ENCODE results near the gene NRAP.

DNA sequence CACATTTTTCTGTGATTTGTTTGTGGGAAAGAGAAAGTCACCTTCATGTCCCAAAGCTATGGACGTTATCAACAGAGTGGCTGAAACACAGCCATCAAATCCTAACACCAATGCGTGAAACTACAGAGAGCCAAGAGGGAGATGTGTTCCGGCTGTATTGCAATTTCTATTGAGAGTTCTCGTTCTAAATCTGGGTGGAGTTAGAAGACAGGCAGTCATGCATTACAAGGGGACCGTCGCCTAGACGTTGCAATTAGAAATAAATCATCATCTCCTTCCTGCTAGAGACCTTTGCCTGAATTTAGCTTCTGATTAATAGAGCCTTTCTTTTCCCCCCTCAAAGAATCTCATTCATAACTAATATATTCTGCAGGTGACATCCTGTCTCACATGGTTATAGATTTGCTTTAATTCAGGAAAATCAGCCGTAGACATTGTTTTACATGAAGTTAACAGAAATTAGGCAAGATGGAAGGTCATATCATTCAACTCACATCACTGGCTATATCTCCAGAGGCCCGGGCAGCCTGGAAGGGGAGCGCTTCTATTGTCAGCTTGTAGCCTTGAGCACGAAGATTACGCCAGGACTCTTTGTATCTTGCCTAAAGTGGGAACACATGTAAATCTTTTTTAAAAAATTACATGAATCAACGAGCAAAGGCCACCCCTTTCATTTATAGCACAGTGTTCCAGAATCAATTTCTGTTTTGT lies 58.4 kb downstream of the NRAP start:
- TF ChIP-seq RAD21 (IDR thresholded peaks at IDR 0.05; ENCODE audit: low read depth) = no peak
- no peak for TF ChIP-seq YY1 (IDR thresholded peaks at IDR 0.05; ENCODE audit: low read depth)
- no peak for TF ChIP-seq EP300 (IDR thresholded peaks at IDR 0.05; ENCODE audit: borderline replicate concordance)
- TF ChIP-seq CEBPB (IDR thresholded peaks at IDR 0.05) = no peak
- TF ChIP-seq, protein P1, sequence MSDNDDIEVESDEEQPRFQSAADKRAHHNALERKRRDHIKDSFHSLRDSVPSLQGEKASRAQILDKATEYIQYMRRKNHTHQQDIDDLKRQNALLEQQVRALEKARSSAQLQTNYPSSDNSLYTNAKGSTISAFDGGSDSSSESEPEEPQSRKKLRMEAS (IDR thresholded peaks at IDR 0.05) = no peak
- no peak for TF ChIP-seq CREB1 (IDR thresholded peaks at IDR 0.05; ENCODE audit: low read depth)
- TF ChIP-seq, protein P2, sequence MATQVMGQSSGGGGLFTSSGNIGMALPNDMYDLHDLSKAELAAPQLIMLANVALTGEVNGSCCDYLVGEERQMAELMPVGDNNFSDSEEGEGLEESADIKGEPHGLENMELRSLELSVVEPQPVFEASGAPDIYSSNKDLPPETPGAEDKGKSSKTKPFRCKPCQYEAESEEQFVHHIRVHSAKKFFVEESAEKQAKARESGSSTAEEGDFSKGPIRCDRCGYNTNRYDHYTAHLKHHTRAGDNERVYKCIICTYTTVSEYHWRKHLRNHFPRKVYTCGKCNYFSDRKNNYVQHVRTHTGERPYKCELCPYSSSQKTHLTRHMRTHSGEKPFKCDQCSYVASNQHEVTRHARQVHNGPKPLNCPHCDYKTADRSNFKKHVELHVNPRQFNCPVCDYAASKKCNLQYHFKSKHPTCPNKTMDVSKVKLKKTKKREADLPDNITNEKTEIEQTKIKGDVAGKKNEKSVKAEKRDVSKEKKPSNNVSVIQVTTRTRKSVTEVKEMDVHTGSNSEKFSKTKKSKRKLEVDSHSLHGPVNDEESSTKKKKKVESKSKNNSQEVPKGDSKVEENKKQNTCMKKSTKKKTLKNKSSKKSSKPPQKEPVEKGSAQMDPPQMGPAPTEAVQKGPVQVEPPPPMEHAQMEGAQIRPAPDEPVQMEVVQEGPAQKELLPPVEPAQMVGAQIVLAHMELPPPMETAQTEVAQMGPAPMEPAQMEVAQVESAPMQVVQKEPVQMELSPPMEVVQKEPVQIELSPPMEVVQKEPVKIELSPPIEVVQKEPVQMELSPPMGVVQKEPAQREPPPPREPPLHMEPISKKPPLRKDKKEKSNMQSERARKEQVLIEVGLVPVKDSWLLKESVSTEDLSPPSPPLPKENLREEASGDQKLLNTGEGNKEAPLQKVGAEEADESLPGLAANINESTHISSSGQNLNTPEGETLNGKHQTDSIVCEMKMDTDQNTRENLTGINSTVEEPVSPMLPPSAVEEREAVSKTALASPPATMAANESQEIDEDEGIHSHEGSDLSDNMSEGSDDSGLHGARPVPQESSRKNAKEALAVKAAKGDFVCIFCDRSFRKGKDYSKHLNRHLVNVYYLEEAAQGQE (IDR thresholded peaks at IDR 0.05; ENCODE audit: low read depth) = no peak

All from Ishikawa (cell line).